GM21786 (cell line): Measurements from ENCODE around the gene HTR1D.

Source experiments
- ATAC-seq: cut with Tn5 transposase; IDR thresholded peaks from one replicate; pipeline ENCODE4 v1.9.1; 2021; ENCODE audit not compliant: unreplicated experiment

HTR1D gene

DNA sequence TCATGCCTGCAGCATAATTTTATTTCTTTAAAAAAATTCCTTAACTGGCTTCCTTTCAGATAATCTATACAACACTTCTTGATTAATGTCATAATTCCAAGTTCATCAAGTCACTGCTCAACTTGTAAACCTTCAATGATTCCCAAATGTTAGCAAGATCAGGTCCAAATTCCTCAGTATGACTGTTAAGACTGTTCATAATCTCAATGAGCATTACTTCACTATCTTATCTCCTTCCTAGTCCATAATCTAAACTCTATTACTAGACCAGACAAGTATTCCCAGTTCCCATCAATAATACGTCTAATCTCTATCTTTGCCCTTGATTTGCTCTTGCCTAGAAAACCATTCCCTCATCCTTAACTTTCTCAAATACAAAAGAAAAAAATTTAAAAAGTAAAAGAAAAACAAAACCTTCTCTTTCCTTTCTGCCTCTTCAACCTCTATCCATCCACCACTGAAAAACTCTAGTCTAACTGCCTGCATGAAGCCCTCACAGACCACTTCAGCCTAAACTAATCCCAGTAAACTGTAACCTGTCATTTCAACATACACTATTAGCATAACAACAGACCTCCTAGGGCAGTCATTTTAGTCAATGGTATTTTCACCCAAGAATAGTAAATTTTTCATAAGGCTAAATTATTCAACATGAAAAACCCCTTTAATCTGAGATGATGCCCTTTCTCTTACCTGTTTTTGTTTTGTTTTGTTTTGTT lies 64.2 kb downstream of the HTR1D start:
- no peak for ATAC-seq

DNA sequence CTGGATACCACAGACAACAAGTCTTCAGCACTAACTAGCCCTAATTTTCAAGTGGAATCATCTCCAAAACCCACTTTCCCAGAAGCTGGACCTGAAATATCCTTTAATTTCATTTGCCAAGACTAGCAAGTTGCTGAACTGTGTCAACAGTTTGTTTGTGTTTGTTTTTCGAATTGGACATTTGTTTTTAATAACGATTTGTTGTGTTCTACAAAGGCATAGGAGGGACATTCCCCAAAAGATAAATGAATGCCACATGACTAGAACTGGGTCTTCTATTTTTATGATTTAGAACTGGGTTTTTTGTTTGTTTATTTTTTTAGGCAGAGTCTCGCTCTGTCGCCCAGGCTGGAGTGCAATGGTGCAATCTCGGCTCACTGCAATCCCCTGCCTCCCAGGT lies 66.6 kb downstream of the HTR1D start:
- no peak for ATAC-seq

- ATAC-seq: no peak
These were observed 67.2 kb downstream of the HTR1D start for GRCh38 chr1:23150125-23150524.

DNA sequence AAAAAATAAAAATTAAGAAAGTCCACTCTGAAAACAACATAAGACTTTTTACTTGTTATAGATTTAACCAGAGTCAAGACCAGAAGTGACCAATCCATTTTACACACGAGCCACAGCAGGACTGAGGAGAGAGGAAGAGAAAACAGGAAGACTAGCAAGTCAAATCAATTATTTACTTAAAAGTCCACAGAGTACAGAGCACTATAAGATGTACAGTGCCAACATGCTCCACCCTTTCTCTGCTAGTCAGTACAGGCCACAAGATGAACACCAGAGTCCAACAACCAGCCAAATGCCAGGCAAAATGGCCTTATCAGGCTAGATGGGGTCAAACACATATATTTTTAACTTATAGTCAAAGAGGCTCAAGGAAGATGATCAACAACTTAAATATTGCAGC lies 68.2 kb downstream of the HTR1D start:
- ATAC-seq: peak; percentile 60

DNA sequence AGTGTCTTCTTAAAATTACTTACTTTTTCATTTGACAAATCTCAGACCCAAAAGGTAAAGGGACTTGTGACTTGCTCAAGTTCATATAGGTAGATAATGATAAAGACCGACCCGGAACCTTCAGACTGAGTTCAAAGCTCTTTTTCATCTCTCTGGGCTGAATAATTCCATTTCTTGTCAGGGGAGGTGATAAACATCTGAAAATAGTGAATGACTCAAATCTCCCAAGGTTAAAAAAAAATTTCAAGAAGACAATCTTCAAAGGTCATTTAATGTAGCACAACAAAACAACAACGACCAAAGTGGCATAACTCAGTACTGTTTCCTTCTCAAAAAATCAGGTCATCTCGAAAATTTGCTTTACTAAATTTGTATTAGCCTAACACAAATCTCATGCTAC lies 69.2 kb downstream of the HTR1D start:
- no peak for ATAC-seq
